Measurements from ENCODE around the gene ADGRE2. TPM values are rescaled to one million over a fixed set of nuclear protein-coding genes. Genes with fewer than 3 reads are reported as not detected.

Gene ADGRE2
- total and polyA plus RNA-seq, 11 donors = 0.40 to 11.6 (median 0.84) TPM

- no peak for DNase-seq
- Histone ChIP-seq H3K27me3 (no peaks in the 10 kb centered on the region), H3K9me3 (peaks cover 0 to 12% (median 0%) of the 10 kb centered on the region in 12 donors), H3K4me1 (no peaks in the 10 kb centered on the region), H3K36me3 (peaks cover 0 to 38% (median 0%) of the 10 kb centered on the region in 9 donors), H3K27ac (no peak overlapping the region), H3K4me3 (no peak overlapping the region)
- ATAC-seq = no peak
- intact Hi-C loops (cut with DNase I) = no loop called here
- TF ChIP-seq CTCF (IDR thresholded peaks at IDR 0.05) (no peak), POLR2A (IDR thresholded peaks at IDR 0.05) (no peak)
- WGBS, 4 donors = 70 to 75% (median 72%) methylated on average over 4 of the region's 4 CpGs
Observed at GRCh38 chr19:14746886-14747285, 31.5 kb downstream of the ADGRE2 start.

GRCh38 chr19:14735915-14736314 lies 42.4 kb downstream of the ADGRE2 start:
- DNase-seq = no peak
- Histone ChIP-seq H3K36me3 (no peaks in the 10 kb centered on the region), H3K4me1 (no peaks in the 10 kb centered on the region), H3K27ac (no peak overlapping the region), H3K4me3 (no peak overlapping the region), H3K27me3 (no peaks in the 10 kb centered on the region), H3K9me3 (peaks cover 0 to 19% (median 0%) of the 10 kb centered on the region in 12 donors)
- intact Hi-C loops (cut with DNase I) = no loop called here
- TF ChIP-seq POLR2A (IDR thresholded peaks at IDR 0.05) = no peak
- no peak for TF ChIP-seq CTCF (IDR thresholded peaks at IDR 0.05)
- 63 to 76% (median 72%) methylated on average over 5 of the region's 5 CpGs for WGBS, 4 donors
- ATAC-seq = no peak

- Histone ChIP-seq H3K9me3 (peaks cover 0 to 36% (median 9%) of the 10 kb centered on the region in 12 donors), H3K27me3 (no peaks in the 10 kb centered on the region), H3K4me1 (no peaks in the 10 kb centered on the region), H3K36me3 (no peaks in the 10 kb centered on the region), H3K27ac (no peak overlapping the region), H3K4me3 (no peak overlapping the region)
- TF ChIP-seq POLR2A (IDR thresholded peaks at IDR 0.05) (no peak), CTCF (IDR thresholded peaks at IDR 0.05) (no peak)
- no peak for ATAC-seq
- WGBS, 4 donors = 0 to 88% (median 57%) methylated on average over 1 of the region's 1 CpG
- intact Hi-C loops (cut with DNase I) = no loop called here
- no peak for DNase-seq
Observed at GRCh38 chr19:14733574-14733973, 44.8 kb downstream of the ADGRE2 start.

GRCh38 chr19:14732510-14732909 lies 45.9 kb downstream of the ADGRE2 start:
- peaks cover 0 to 47% (median 20%) of the 10 kb centered on the region in 12 donors for H3K9me3 ChIP-seq

More at GRCh38 chr19:14732510-14732909, 45.9 kb downstream of the ADGRE2 start:
- Histone ChIP-seq H3K4me3 (no peak overlapping the region), H3K27ac (no peak overlapping the region), H3K27me3 (no peaks in the 10 kb centered on the region), H3K36me3 (no peaks in the 10 kb centered on the region), H3K4me1 (no peaks in the 10 kb centered on the region)
- ATAC-seq = no peak
- no peak for DNase-seq
- TF ChIP-seq CTCF (IDR thresholded peaks at IDR 0.05) = no peak
- no peak for TF ChIP-seq POLR2A (IDR thresholded peaks at IDR 0.05)
- intact Hi-C loops (cut with DNase I) = no loop called here
